Body of pancreas (tissue), 4 donors: Measurements from ENCODE around the gene LRP3. TPM values are rescaled to one million over a fixed set of nuclear protein-coding genes. Genes with fewer than 3 reads are reported as not detected.

Experiments
- ATAC-seq: fragments of 150-250 bp; one replicate; pipeline ENCODE4 v1.9.1; 2016
- DNase-seq, 4 donors: peaks; one replicate each; pipeline ENCODE4 v3.0.0-alpha.2; 2019
- H3K27ac ChIP-seq, 4 donors: fragments of 200-600 bp; sonication (generic); 1 replicate in 3 of 4; 2 replicates in 1 of 4; pipeline versions ENCODE4 v1.5.1 to v1.6.1; 2016 to 2019; ENCODE audit warnings: mild to moderate bottlenecking in 1 of 4, mixed read lengths in 1 of 4, moderate library complexity in 1 of 4
- H3K27me3 ChIP-seq, 2 donors: fragments of 200-600 bp; sonication (generic); one replicate each; pipeline ENCODE4 v1.6.0; 2016; ENCODE audit warnings: mild to moderate bottlenecking in 1 of 2
- H3K36me3 ChIP-seq, 2 donors: fragments of 200-600 bp; sonication (generic); replicated peaks in 1 of 2; 2 replicates each; pipeline ENCODE4 v1.5.1; 2016; ENCODE audit warnings: low read depth in 2 of 2; ENCODE audit not compliant: insufficient read depth in 1 of 2
- H3K4me1 ChIP-seq: fragments of 200-600 bp; sonication (generic); one replicate; pipeline ENCODE4 v1.6.0; 2016
- H3K4me3 ChIP-seq, 2 donors: fragments of 200-600 bp; sonication (generic); 1 replicate in 1 of 2; 2 replicates in 1 of 2; pipeline ENCODE4 v1.5.1; 2016 to 2019
- H3K9me3 ChIP-seq, 3 donors: fragments of 200-600 bp; sonication (generic); 1 replicate in 2 of 3; 2 replicates in 1 of 3; pipeline ENCODE4 v1.5.1; 2016
- POLR2A ChIP-seq, 3 donors: fragments of 450-650 bp; IDR thresholded peaks; one replicate each; pipeline ENCODE4 v1.6.1; 2016; ENCODE audit warnings: antibody characterized with exemption in 3 of 3, mild to moderate bottlenecking in 2 of 3
- WGBS, 2 donors: methylation state at CpG; one replicate each; pipeline ENCODE4 v1.1.5; 2017; 5-methylcytosine and 5-hydroxymethylcytosine counted together
- intact Hi-C: fragments of 100-400 bp; cut with DNase I; formaldehyde crosslinking; loops from one replicate; pipeline ENCODE4 v1.15.1; 2023
- total RNA-seq, 2 donors: library from RNA; depleted of rRNA; stranded (reverse); fragments of >200 nt; gene quantifications; one replicate each; pipeline ENCODE4 v1.1.0, GENCODE V29; 2016
- TF ChIP-seq, protein P1 (sequence below), 7 experiments: fragments of 450-650 bp in 4 of 7; fragments of 200-600 bp in 3 of 7; sonication (generic) in 3 of 7; IDR thresholded peaks; one replicate each; pipeline ENCODE4 v1.5.1; 2016 to 2019; ENCODE audit warnings: antibody characterized with exemption in 7 of 7

Gene LRP3
- total RNA-seq, 2 donors from 2014 or later = 18.1 to 23.3 TPM

DNA sequence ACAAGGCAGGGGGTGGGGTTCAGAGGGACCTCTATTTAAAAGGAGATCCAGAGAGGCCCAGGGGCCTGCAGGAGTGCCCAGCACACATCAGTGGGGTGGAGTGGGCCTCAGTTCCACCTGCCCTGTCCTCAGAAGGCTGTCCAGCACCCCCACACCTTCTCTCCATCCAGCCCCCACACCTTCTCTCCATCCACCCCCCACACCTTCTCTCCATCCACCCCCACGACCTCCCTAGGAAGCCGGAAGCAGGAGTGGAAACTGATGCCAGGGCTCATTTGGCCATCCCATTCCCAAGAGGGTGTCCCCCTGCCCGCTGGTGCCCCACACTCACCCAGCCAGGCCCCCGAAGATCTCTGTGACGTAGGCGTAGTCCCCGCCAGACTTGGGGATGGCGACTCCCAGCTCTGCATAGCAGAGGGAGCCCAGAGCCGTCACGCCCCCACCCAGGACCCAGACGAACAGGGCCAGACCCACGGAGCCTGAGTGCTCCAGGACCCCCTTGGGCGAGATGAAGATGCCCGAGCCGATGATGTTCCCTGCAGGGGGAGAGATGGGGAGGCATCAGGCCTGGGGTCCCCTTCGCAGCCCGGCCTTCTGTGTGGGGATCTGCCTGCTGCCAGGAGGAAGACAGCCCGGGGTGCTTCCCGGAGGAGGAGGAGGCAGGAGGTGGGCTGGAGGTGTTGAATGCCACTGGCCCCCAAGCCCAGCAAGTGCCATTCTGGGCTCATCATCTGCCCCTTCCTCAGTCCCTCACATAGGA is 21.5 kb downstream of the LRP3 start:
- Histone ChIP-seq H3K27ac (no peak overlapping the region), H3K9me3 (no peaks in the 10 kb centered on the region), H3K36me3 (no peaks in the 10 kb centered on the region), H3K27me3 (no peaks in the 10 kb centered on the region), H3K4me3 (no peak overlapping the region), H3K4me1 (peaks cover 5% of the 10 kb centered on the region)
- WGBS, 2 donors = 76 to 79% methylated on average over 14 to 18 of the region's 19 CpGs
- intact Hi-C loops = no loop called here
- ATAC-seq (no peak), DNase-seq (no peak)
- TF ChIP-seq, protein P1, sequence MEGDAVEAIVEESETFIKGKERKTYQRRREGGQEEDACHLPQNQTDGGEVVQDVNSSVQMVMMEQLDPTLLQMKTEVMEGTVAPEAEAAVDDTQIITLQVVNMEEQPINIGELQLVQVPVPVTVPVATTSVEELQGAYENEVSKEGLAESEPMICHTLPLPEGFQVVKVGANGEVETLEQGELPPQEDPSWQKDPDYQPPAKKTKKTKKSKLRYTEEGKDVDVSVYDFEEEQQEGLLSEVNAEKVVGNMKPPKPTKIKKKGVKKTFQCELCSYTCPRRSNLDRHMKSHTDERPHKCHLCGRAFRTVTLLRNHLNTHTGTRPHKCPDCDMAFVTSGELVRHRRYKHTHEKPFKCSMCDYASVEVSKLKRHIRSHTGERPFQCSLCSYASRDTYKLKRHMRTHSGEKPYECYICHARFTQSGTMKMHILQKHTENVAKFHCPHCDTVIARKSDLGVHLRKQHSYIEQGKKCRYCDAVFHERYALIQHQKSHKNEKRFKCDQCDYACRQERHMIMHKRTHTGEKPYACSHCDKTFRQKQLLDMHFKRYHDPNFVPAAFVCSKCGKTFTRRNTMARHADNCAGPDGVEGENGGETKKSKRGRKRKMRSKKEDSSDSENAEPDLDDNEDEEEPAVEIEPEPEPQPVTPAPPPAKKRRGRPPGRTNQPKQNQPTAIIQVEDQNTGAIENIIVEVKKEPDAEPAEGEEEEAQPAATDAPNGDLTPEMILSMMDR (IDR thresholded peaks at IDR 0.05) = no peak
- TF ChIP-seq POLR2A (IDR thresholded peaks at IDR 0.05) = no peak

- ATAC-seq = no peak
- H3K36me3 ChIP-seq = no peaks in the 10 kb centered on the region
- no peak overlapping the region for H3K4me3 ChIP-seq
- H3K9me3 ChIP-seq = no peaks in the 10 kb centered on the region
- no peak for TF ChIP-seq POLR2A (IDR thresholded peaks at IDR 0.05)
- TF ChIP-seq, protein P1 (IDR thresholded peaks at IDR 0.05) = no peak
- peaks cover 5% of the 10 kb centered on the region for H3K4me1 ChIP-seq
- DNase-seq = no peak
- no peaks in the 10 kb centered on the region for H3K27me3 ChIP-seq
- 68 to 79% methylated on average over 8 to 12 of the region's 12 CpGs for WGBS, 2 donors
- H3K27ac ChIP-seq = no peak overlapping the region
- intact Hi-C loops = no loop called here
Measured at GRCh38 chr19:33216198-33216830, 22.2 kb downstream of the LRP3 start.

DNA sequence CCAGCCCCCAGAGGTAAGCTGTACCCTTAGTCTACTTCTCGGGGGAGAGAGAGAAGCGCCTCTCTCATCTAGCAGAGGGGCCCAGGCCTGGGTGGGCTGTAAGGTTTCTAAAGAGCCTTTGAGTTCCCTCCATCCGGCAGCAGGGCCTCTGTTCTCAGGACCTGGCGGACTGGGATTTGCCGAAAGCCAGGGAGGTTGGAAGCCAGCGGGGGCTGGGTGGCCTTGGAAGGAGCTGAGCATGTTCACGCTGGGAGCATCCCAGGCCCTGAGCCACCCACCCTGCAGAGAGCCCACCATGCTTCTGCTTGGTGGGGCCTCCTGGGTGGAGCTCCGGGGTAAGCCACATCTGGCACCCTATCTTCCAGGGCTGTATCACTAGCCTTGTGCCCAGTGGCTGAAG is 23.8 kb downstream of the LRP3 start:
- Histone ChIP-seq H3K4me1 (peaks cover 4% of the 10 kb centered on the region), H3K27me3 (no peaks in the 10 kb centered on the region), H3K9me3 (no peaks in the 10 kb centered on the region), H3K36me3 (no peaks in the 10 kb centered on the region), H3K27ac (no peak overlapping the region), H3K4me3 (no peak overlapping the region)
- intact Hi-C loops = no loop called here
- ATAC-seq (no peak), DNase-seq (no peak)
- no peak for TF ChIP-seq POLR2A (IDR thresholded peaks at IDR 0.05)
- WGBS, 2 donors = 68 to 94% methylated on average over 5 to 6 of the region's 8 CpGs

DNA sequence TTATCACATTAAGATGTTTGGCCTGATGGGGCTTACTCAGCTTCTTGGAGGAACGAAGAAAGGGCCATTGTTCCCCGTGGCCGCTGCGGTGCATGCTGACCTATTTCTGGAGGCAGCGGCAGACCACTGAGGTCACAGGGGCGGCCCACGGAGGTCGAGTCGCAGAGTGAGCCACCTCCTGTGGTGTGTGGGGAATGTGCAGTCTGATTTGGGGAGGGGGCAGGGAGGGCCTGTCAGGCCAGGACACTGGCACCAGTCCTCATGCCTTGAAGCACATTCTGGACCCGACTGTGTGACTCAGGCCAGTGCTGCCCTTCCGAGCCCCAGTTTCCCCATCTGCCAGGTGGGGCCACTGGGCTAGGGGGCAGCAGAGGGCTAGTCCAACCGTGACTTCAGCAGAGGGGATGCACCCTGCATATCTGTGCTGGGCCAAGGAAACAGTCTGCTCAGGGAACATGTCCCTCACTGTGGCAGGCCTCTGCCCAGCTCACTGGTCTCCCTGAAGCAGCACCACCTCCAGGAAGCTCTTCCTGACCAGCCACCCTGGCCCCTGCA is 25.2 kb downstream of the LRP3 start:
- Histone ChIP-seq H3K9me3 (no peaks in the 10 kb centered on the region), H3K36me3 (no peaks in the 10 kb centered on the region), H3K4me1 (no peaks in the 10 kb centered on the region), H3K4me3 (no peak overlapping the region), H3K27ac (no peak overlapping the region), H3K27me3 (peaks cover 0 to 2% of the 10 kb centered on the region in 2 donors)
- TF ChIP-seq, protein P1 (IDR thresholded peaks at IDR 0.05) = no peak
- TF ChIP-seq POLR2A (IDR thresholded peaks at IDR 0.05) = no peak
- DNase-seq (no peak), ATAC-seq (no peak)
- intact Hi-C loops = no loop called here
- WGBS, 2 donors = 52 to 67% methylated on average over 9 to 12 of the region's 12 CpGs

DNA sequence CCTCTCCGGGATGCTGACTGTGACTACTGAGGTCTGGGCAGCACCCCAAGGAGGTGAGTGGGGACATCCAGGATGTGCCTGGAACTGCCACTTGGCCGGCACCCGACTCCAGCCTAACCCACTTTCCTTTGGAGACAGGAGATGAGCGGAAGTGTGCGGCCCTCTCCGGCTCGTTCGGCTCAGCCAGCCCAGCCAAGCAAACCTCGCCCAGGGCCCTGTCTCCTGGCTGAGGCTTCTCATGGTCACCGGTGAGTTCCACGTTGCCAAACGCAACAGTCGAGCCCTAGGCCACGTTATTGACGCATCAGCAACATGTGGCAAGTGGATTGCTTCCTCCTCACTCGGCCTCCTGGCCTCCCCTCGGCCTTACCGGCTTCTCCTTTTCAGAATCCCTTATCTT is 26.0 kb downstream of the LRP3 start:
- no peak for DNase-seq
- TF ChIP-seq, protein P1 (IDR thresholded peaks at IDR 0.05) = no peak
- no peak for TF ChIP-seq POLR2A (IDR thresholded peaks at IDR 0.05)
- no peak for ATAC-seq
- H3K27ac ChIP-seq = no peak overlapping the region
- H3K27me3 ChIP-seq = peaks cover 0 to 9% of the 10 kb centered on the region in 2 donors
- H3K9me3 ChIP-seq = no peaks in the 10 kb centered on the region
- 79 to 87% methylated on average over 16 to 18 of the region's 18 CpGs for WGBS, 2 donors
- no peak overlapping the region for H3K4me3 ChIP-seq
- intact Hi-C loops = no loop called here
- H3K36me3 ChIP-seq = no peaks in the 10 kb centered on the region
- H3K4me1 ChIP-seq = peaks cover under 1% of the 10 kb centered on the region
